NCI-H1092 treated with DMSO at 0.1 percent for 48 hours (cell line): ENCODE data around the gene FASTK.

ENCODE experiments used
- DNase-seq: peaks from one replicate; lab custom pipeline; 2025; lab: John Stamatoyannopoulos, UW

FASTK gene

GRCh38 chr7:151118108-151119054, 37.8 kb upstream of the FASTK start:
- no peak for DNase-seq

GRCh38 chr7:151117565-151117964, 37.0 kb upstream of the FASTK start:
- DNase-seq: no peak

DNA sequence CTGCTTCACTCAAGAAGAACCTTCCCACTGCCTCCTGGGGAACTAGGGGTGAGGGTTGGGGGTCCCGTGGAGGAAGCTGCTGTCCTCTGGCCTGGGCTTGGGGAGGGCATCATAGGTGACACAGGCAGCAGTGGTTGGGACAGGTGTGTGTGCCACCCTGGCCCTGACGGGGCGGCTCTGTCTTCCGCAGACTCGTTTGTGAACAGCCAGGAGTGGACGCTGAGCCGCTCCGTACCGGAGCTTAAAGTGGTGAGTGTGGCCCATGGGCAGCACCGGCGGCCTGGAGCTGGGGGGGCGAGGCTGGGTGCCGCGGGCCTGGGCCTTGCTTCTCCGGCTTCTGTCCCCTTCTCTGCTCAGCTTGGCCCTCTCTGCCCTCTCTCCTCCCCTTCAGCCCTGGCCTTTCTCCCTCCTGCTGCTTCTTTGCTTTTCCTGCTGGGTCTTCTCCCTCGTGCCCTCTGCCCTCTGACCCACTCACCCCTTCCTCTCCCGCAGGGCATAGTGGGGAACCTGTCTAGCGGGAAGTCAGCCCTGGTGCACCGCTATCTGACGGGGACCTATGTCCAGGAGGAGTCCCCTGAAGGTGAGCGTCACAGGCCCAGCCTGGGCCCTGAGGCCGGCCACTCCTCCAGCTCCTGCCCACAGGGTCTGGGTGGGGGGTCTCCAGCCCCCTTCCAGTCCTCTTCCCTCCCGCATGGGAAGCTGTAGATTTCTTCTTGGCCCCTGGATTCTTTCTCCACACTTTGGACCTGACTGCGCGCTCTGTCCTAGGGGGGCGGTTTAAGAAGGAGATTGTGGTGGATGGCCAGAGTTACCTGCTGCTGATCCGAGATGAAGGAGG, 36.2 kb upstream of the FASTK start:
- DNase-seq: no peak

DNA sequence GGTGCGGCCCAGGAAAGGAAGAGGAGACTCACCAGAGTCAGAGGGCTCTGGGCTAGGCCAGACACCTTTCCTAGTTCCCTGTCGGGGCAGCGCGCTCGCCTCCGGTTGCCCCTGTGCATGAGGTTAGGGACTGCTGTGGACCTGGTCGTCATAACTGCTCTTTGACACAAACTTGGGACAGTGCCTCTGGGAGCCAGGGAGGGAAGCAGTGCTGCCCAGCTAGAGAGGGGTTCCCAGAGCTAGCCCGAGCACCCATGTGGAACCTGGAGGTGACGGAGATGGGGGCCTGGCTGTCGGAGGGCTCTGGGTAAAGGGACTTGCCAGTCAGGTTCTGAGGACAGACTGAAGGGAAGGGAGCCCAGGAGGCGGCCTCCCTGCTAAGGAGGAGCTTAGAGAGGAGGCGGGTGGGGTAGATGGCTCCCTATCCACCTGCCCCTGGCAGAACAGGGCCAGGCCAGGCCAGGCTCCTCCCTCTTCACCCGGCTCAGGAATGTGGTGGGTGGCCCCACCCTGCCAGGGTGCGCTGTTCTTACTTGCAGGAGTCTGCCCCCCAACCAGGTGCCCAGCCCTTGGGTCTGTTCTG, 35.3 kb upstream of the FASTK start:
- no peak for DNase-seq

DNA sequence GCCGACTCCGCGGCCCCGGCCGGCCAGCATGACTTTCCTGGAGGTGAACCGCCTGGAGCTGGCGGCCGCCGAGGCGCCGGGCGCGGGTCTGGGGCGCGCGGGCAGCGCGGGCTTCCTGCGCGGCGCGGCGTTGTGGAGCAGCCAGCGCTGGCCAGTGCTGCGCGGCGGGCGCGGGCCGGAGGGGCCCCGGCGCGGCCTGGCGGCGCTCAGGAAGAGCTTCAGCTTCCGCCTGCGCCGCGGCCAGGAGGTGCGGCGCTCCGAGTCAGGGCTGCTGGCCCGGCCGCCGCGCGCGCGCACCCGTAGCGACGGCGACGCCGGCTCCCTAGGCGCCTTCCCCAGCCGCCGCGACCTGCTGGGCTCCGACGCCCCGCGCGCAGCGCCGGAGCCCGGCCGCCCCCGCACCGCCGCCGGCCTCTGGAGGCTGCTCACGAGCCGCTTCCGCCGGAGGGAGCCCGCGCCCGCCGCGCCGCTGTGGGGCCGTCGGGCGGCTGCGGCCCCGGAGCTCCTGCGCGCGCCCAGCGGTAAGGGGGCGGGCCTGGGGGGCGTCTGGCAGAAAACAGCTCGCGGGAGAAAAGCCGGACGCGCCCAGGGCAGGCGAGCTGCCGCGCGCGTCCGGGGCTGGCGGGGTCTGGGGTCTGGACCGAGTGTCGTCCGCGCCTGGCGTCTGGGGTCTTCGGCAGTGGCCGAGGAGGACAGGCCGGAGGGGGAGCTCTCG, 34.7 kb upstream of the FASTK start:
- no peak for DNase-seq

DNA sequence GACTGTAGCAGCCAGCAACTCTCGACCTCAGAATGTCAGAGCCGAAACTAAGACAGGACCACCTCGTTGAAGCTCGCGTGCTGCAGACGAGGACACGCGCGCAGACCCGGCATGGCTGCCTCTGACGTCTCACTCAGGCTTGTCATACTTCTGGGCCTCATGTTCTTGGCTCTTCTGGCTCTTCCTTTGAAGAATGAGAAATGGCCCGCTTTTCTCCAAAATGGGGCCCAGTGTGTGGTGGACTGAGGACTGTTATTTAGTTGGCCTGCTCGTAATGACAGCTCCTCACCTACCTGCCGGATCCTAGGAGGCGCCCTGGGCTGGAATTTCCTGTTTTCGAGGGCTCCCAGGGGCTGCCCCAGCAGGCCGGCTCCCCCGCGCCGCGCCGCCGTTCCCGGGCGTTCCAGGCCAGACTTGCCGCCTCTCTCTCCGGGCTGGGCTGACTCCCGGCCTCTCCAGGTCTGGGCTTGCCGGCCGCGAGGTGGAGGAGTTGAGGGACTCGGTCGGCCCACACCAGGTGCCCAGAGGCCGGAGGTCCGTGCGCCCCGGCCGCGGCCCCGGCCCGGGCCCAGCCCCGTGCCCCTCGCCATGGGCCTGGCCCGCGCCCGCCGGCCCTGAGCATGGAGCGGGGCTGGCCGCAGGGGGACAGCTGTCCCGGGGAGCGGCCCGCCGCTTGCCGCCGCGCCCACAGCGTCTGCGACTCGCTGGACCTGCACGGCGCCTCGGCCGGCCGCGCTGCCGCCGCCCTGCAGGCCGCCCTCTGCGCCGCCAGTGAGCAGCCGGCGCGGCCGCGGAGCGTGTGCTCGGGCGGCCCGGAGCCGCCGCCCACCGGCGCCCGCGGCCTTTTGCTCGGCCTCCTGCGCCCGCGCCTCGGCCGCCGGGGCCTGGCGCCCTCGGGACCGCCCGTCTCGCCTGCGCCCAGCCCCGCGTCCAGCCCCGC, 33.8 kb upstream of the FASTK start:
- DNase-seq: no peak

DNA sequence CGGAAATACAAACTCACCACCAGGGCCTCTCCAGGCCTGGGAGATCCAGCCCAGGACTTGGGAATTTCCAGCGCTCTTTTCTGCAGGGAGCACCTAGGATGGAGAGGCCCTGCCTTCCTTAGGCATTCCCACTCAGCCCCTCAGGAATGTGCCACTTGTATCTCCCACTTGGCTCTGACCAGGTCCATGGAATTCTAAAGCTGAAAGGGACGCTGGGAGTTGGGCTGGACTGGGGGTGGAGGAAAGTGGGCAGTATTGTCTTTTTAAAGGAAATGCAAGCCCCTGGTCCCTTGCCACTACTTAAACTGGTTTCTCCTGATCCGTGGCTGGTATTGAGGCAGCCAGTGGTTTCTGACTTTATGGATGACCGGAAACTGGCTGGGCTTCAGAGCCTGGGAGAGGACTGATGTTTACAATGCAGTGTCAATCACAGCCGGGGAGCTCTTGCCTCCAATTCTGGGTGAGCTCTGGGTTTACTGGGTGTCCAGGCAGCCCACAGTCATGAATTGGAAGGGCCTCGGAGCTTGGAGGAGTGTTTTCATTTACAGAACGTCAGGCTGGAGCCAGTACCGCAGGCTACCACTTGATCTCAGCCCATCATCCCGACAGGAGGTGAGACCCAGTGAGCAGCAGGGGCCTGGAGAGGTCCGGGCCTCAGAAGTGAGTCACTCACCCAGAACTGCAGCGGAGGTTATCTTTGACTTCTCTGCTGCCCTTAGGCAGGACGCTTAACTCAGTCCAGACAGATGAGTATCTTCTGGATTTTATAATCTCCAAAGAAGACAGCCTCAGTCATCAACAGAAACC, 32.9 kb upstream of the FASTK start:
- no peak for DNase-seq

- DNase-seq: peak; percentile 58
These were observed 30.5 kb upstream of the FASTK start for GRCh38 chr7:151110941-151111645.

- DNase-seq: no peak
These were observed 29.8 kb upstream of the FASTK start for GRCh38 chr7:151110236-151110940.

DNA sequence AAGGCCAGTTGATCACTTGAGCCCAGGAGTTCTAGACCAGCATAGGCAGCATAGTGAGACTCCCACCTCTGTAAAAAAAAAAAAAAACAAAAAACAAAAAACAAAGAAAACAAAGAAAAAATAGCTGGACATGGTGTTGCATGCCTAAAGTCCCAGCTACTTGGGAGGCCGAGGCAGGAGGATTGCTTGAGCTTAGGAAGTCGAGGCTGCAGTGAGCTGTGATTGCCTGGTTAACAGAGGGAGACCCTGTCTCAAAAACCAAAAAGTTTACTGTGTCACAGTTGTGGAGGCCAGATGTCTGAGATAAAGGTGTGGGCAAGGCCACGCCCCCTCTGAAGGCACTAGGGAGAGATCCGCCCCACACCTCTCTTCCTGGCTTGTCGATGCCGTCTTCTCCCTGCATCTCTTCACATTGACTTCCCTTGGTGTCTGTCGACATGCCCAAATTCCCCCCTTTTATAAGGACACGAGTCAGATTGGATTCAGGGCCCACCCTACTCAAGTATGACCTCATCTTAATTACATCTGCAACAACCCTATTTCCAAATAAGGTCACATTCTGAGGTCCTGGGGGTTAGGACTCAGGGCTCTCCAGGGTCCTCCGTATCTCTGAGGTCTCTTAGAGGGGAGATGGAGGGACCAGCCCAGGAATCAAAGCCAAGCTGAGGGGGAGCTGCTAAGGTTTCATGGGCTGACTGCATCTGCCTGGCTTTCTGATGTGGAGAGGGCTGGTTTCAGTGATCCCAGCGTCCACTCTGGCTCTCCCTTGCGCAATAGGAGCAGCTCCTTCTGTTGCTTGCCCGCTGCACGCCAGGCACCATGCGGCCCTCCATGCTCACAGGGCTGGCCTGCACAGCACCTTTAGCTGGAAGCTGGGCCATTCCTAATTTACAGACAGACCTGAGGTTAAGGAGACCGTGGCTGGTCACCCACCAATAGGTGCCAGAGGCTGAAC, 28.8 kb upstream of the FASTK start:
- no peak for DNase-seq

DNA sequence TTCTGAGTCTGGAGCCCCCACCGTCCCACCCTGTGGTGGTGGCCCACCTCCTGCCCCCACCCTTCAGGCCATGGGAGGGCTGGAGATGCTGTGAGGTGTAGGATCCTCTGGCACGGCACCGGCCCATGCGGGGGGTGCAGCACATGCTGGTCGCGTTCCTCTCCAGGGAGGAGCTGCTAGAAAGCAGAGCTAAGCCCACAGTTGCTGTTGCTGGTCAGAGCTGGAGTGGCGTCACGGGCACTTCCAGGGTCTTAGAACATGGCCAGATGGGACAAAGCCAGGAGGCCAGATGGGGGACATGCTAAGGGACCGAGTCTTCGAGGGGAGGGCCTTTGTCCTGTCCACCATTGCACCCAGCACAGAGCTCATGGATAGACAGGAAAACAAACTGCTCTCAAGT, 27.3 kb upstream of the FASTK start:
- no peak for DNase-seq

DNA sequence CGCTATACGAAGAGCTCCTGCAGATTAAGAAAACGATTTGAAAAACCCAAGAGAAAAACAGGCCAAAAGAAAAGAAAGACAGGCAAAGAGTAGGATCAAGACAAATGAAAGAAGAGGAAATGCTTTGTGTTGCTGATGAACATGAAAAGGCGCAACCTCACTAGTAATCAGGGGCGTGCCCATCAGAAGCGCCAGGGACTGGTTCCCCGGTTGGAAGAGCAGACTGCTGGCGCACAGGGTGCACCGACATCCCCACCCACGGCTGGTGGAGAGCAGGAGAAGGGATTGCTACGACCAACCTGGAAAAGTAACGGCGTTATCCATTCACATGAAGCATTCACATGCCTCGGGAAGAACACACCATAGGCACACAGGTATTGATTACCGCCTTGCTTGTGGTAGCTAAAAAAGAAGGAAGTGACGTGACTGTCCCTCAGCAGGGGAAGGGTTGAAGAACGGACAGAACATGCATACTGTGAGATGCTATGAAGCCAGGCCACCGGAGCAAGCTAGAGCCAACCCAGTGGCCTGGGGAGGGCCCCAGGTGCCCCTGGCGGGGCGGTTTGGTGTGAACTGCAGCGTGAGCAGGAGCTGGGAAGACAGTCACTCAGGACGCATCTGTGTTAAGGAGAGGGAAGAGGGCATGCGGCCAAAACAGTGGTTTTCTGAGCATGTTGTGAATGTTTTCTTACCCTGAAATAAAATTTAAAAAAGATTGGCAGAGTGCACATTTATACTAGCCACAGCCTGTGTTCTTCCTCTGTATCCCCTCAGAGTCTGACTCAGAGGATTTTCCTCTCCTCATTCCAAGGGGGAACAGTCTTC, 24.0 kb upstream of the FASTK start:
- no peak for DNase-seq

DNA sequence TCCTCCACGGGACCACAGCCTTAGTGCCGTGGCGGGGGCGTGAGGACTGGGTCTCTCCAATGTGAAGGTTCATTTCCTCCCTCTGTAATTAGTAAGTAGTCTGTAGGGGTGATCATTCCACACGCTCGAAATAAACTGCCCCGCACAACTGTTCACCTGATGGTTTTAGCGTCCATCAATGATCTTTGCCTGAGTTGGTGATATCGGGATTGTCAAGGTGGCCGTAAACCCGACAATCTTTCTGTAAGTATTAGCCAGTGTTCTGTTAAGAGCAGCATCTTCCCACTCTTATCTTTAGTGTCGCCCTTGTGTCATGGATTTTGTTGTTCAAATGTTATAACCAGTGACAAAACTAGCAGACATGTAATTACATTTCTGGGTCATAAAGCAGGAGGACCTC, 23.4 kb upstream of the FASTK start:
- no peak for DNase-seq

DNA sequence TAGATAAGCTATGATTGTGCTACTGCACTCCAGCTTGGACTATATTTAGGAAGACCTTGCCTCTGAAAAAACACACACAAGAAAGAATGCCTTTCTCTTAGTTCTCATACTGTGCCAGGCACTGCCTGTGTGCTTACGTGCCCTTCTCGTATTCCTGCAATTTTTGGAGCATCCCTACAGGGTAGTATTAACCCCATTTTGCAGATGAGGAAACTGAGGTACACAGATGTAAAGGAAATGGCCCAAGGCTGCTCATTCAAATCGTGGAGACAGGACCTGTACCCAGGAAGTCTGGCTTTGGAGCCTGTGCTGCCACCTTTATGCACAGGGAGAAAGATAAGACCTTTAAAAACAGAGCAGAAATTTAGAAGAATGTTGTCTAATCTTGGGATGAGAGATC, 22.4 kb upstream of the FASTK start:
- DNase-seq: no peak

DNA sequence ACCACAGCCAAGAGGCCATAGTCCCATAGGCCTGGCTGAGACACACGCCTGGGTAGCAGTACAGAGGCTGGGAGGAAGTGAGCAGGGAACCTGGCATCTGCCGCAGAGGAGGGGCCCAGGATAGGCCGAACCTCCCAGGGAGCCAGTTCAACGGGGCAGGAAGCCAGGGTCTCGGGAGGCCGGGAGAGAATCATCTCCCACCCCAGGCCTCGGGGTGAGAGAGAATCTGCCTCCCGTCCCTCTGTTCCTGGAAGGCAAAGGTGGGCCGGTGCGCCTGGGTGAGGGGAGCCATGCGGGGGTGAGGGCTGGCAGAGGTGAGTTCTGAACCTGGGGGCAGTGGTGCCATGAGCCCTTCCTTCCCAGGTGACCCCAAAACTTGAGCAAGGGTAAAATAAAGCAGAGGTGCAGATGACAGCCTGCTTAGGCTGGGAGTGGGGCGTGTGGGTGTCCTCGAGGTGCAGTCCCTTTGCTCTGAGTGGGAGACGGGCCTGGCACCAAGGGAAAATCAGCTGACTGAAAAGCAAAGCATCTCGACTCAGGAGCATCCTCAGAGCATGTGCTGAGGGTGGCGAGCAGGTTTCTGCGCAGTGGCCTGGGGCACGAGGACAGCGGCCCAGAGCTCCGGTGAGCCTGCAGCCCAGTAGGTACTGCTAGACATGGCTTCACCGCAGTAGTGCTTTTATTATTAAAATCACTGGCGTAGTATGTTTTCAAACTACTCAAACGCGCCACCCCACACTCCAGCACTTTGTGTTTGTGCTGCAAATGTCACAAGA, 21.2 kb upstream of the FASTK start:
- no peak for DNase-seq

- DNase-seq: no peak
These were observed 20.3 kb upstream of the FASTK start for GRCh38 chr7:151100921-151101320.
